ENCODE measurements around the gene YBEY. TPM values are rescaled to one million over a fixed set of nuclear protein-coding genes. Genes with fewer than 3 reads are reported as not detected.

YBEY gene
- total and polyA plus RNA-seq, 2 of the 13 experiments (the other 11 are each of a cell fraction or from before 2014, with no cell fraction given) = 6.5 to 8.9 TPM

- no peak for TF ChIP-seq RXRB (CRISPR knock-in tag; IDR thresholded peaks at IDR 0.05; ENCODE audit: borderline replicate concordance)
- no peak for TF ChIP-seq ZNF83 (CRISPR knock-in tag; IDR thresholded peaks at IDR 0.05; ENCODE audit: borderline replicate concordance)
- no peak for TF ChIP-seq RFXANK (CRISPR knock-in tag; IDR thresholded peaks at IDR 0.05)
- TF ChIP-seq ZNF660 (CRISPR knock-in tag; IDR thresholded peaks at IDR 0.05; ENCODE audit: borderline replicate concordance, low read depth) = no peak
- TF ChIP-seq SP5 (CRISPR knock-in tag; IDR thresholded peaks at IDR 0.05; ENCODE audit: borderline replicate concordance, low read depth) = no peak
- no peak for TF ChIP-seq TRIM22 (IDR thresholded peaks at IDR 0.05)
- 0 out of 2 replicates have a peak, but pooled peaks have one; percentile 17 for TF ChIP-seq KLF11 (CRISPR knock-in tag; IDR thresholded peaks at IDR 0.05)
- no peak for TF ChIP-seq PITX1 (CRISPR knock-in tag; IDR thresholded peaks at IDR 0.05)
- no peak for TF ChIP-seq RORA (CRISPR knock-in tag; IDR thresholded peaks at IDR 0.05)
- TF ChIP-seq LBX2 (CRISPR knock-in tag; IDR thresholded peaks at IDR 0.05; ENCODE audit: borderline replicate concordance) = no peak
- TF ChIP-seq ZNF562 (CRISPR knock-in tag; IDR thresholded peaks at IDR 0.05; ENCODE audit: borderline replicate concordance) = no peak
- peak; percentile 4; the same call in 1 of the 2 replicates for TF ChIP-seq NCOA1 (CRISPR knock-in tag; IDR thresholded peaks at IDR 0.05)
- TF ChIP-seq SNAPC5 (CRISPR knock-in tag; IDR thresholded peaks at IDR 0.05; ENCODE audit: borderline replicate concordance) = no peak
- no peak for TF ChIP-seq REXO4 (CRISPR knock-in tag; IDR thresholded peaks at IDR 0.05; ENCODE audit: borderline replicate concordance)
- no peak for TF ChIP-seq ZNF160 (CRISPR knock-in tag; IDR thresholded peaks at IDR 0.05)
- TF ChIP-seq NONO (IDR thresholded peaks at IDR 0.05) = no peak
- no peak for TF ChIP-seq NONO (CRISPR knock-in tag; conservative IDR thresholded peaks at IDR 0.05)
- TF ChIP-seq BCLAF1 (IDR thresholded peaks at IDR 0.05) = no peak
- no peak for TF ChIP-seq ZNF776 (CRISPR knock-in tag; IDR thresholded peaks at IDR 0.05)
- TF ChIP-seq FOXP4 (CRISPR knock-in tag; IDR thresholded peaks at IDR 0.05) = no peak
- TF ChIP-seq FOXA1 (IDR thresholded peaks at IDR 0.05) = no peak
- no peak for TF ChIP-seq FOXA1 (CRISPR knock-in tag; IDR thresholded peaks at IDR 0.05)
- no peak for TF ChIP-seq MED13 (CRISPR knock-in tag; IDR thresholded peaks at IDR 0.05)
- TF ChIP-seq SP2 (CRISPR knock-in tag; IDR thresholded peaks at IDR 0.05) = no peak
- TF ChIP-seq SRSF1 (optimal IDR thresholded peaks at IDR 0.05; ENCODE audit: low read depth, low read length) = no peak
- no peak for TF ChIP-seq RARG (CRISPR knock-in tag; IDR thresholded peaks at IDR 0.05; ENCODE audit: low read depth)
Measured at GRCh38 chr21:46325073-46325912, 39.2 kb downstream of the YBEY start (continued).
